Neural cell (in vitro differentiated cells): ENCODE results near the gene ADCY4. TPM values are rescaled to one million over a fixed set of nuclear protein-coding genes. Genes with fewer than 3 reads are reported as not detected.

Source experiments
- H2AFZ ChIP-seq: fragments of 200-600, 300-800 bp; sonication (generic), shearing (Covaris generic); 2 replicates; pipeline ENCODE4 v1.6.0; 2014; ENCODE audit warnings: low read depth, mild to moderate bottlenecking, antibody characterized with exemption, low read length, moderate library complexity
- H3F3A ChIP-seq: fragments of 200-600 bp; shearing (Covaris generic); 2 replicates; pipeline ENCODE4 v1.6.1; 2016; ENCODE audit warnings: mild to moderate bottlenecking, moderate library complexity, mixed read lengths, antibody characterized with exemption, low read length; ENCODE audit not compliant: insufficient read depth, poor library complexity, severe bottlenecking
- H3K27ac ChIP-seq: fragments of 200-600, 300-800 bp; sonication (generic), shearing (Covaris generic); 2 replicates; pipeline ENCODE4 v1.5.1; 2014; ENCODE audit warnings: mild to moderate bottlenecking, low read length, moderate library complexity
- H3K27me3 ChIP-seq: fragments of 300-800, 200-600 bp; sonication (generic), shearing (Covaris generic); 2 replicates; pipeline ENCODE4 v1.6.0; 2014; ENCODE audit warnings: mild to moderate bottlenecking, low read depth, low read length, moderate library complexity; ENCODE audit not compliant: insufficient read depth
- H3K36me3 ChIP-seq: fragments of 300-800, 200-600 bp; sonication (generic), shearing (Covaris generic); 2 replicates; pipeline ENCODE4 v1.5.1; 2014; ENCODE audit warnings: mild to moderate bottlenecking, antibody characterized with exemption, low read length, moderate library complexity; ENCODE audit not compliant: insufficient read depth
- H3K4me2 ChIP-seq: fragments of 300-800, 200-600 bp; sonication (generic), shearing (Covaris generic); 2 replicates; pipeline ENCODE4 v1.6.0; 2014; ENCODE audit warnings: mild to moderate bottlenecking, low read length
- H3K4me3 ChIP-seq: fragments of 300-800, 200-600 bp; sonication (generic), shearing (Covaris generic); 2 replicates; pipeline ENCODE4 v1.5.1; 2014; ENCODE audit warnings: mild to moderate bottlenecking, low read length, moderate library complexity
- H3K79me2 ChIP-seq: fragments of 200-600 bp; shearing (Covaris generic); replicated peaks from 2 replicates; pipeline ENCODE4 v1.6.0; 2014; ENCODE audit warnings: mild to moderate bottlenecking, low read length, moderate library complexity; ENCODE audit not compliant: insufficient read depth
- H3K9ac ChIP-seq: fragments of 300-800, 200-600 bp; sonication (generic), shearing (Covaris generic); 2 replicates; pipeline ENCODE4 v1.6.1; 2016; ENCODE audit warnings: mild to moderate bottlenecking, low read length, mixed read lengths
- H3K9me2 ChIP-seq: fragments of 200-600 bp; shearing (Covaris generic); 2 replicates; pipeline ENCODE4 v1.6.1; 2016; ENCODE audit warnings: mild to moderate bottlenecking, low read length, mixed read lengths; ENCODE audit not compliant: insufficient read depth
- H3K9me3 ChIP-seq: fragments of 200-600, 300-800 bp; sonication (generic), shearing (Covaris generic); 2 replicates; pipeline ENCODE4 v1.6.1; 2016; ENCODE audit warnings: mild to moderate bottlenecking, mixed run types, low read length, moderate library complexity, mixed read lengths
- H4K20me1 ChIP-seq: fragments of 200-600 bp; shearing (Covaris generic); 2 replicates; pipeline ENCODE4 v1.6.1; 2016; ENCODE audit warnings: mild to moderate bottlenecking, mixed run types; ENCODE audit not compliant: insufficient read depth
- CTCF ChIP-seq: fragments of 450-650 bp; IDR thresholded peaks from 2 replicates; pipeline ENCODE4 v1.5.1; 2014; ENCODE audit warnings: antibody characterized with exemption, mild to moderate bottlenecking, moderate library complexity; ENCODE audit not compliant: poor library complexity, severe bottlenecking
- EP300 ChIP-seq: fragments of 450-650 bp; conservative IDR thresholded peaks from 2 replicates; pipeline ENCODE4 v1.6.1; 2014; ENCODE audit warnings: antibody characterized with exemption, mild to moderate bottlenecking, moderate library complexity; ENCODE audit not compliant: poor library complexity, severe bottlenecking
- EZH2 ChIP-seq: fragments of 200-600, 300-800 bp; shearing (Covaris generic), sonication (generic); IDR thresholded peaks from 2 replicates; pipeline ENCODE4 v1.6.1; 2014; ENCODE audit warnings: antibody characterized with exemption, low read length, borderline replicate concordance, mild to moderate bottlenecking; ENCODE audit not compliant: insufficient read depth, poor library complexity, severe bottlenecking
- MXI1 ChIP-seq: fragments of 450-650 bp; conservative IDR thresholded peaks from 2 replicates; pipeline ENCODE4 v1.6.1; 2014; ENCODE audit warnings: antibody characterized with exemption, mild to moderate bottlenecking; ENCODE audit not compliant: poor library complexity, severe bottlenecking
- POLR2AphosphoS5 ChIP-seq: IDR thresholded peaks from 2 replicates; pipeline ENCODE4 v1.6.1; 2012
- RAD21 ChIP-seq: fragments of 450-650 bp; conservative IDR thresholded peaks from 2 replicates; pipeline ENCODE4 v1.6.1; 2014; ENCODE audit warnings: antibody characterized with exemption, mild to moderate bottlenecking, moderate library complexity
- REST ChIP-seq: IDR thresholded peaks from 2 replicates; pipeline ENCODE4 v1.6.1; 2012; ENCODE audit warnings: borderline replicate concordance
- SMC3 ChIP-seq: fragments of 450-650 bp; conservative IDR thresholded peaks from 2 replicates; pipeline ENCODE4 v1.6.1; 2014; ENCODE audit warnings: antibody characterized with exemption, mild to moderate bottlenecking, moderate library complexity; ENCODE audit not compliant: poor library complexity
- TAF1 ChIP-seq: IDR thresholded peaks from 2 replicates; pipeline ENCODE4 v1.6.1; 2012; ENCODE audit warnings: low read depth
- polyA plus RNA-seq: library from polyadenylated mRNA; depleted of rRNA; stranded (reverse); fragments of >200 nt; gene quantifications from 2 replicates; pipeline ENCODE4 v1.2.3, GENCODE V29; 2014

ADCY4 gene
- polyA plus RNA-seq, 1 donor from 2014 or later: not detected

GRCh38 chr14:24307156-24307574 lies 27.7 kb downstream of the ADCY4 start:
- no peaks in the 10 kb centered on the region for H3K36me3 ChIP-seq
- no peak for TF ChIP-seq CTCF
- TF ChIP-seq TAF1: no peak
- no peak for TF ChIP-seq POLR2AphosphoS5
- no peaks in the 10 kb centered on the region for H3F3A ChIP-seq

GRCh38 chr14:24304019-24304387 lies 30.9 kb downstream of the ADCY4 start:
- H3F3A ChIP-seq: no peaks in the 10 kb centered on the region
- no peak overlapping the region for H2AFZ ChIP-seq
- H3K36me3 ChIP-seq: no peaks in the 10 kb centered on the region
- no peaks in the 10 kb centered on the region for H3K27me3 ChIP-seq
- H3K79me2 ChIP-seq: no peaks in the 10 kb centered on the region
- H3K4me3 ChIP-seq: no peak overlapping the region
- no peak overlapping the region for H3K9ac ChIP-seq
- H3K27ac ChIP-seq: no peak overlapping the region
- H3K9me2 ChIP-seq: no peaks in the 10 kb centered on the region
- TF ChIP-seq SMC3 (no peak), REST (no peak), EZH2 (no peak), MXI1 (no peak), TAF1 (no peak), RAD21 (no peak), CTCF (no peak), POLR2AphosphoS5 (no peak), EP300 (no peak)
- H3K4me2 ChIP-seq: no peak overlapping the region
- H4K20me1 ChIP-seq: no peaks in the 10 kb centered on the region
- no peaks in the 10 kb centered on the region for H3K9me3 ChIP-seq

More at GRCh38 chr14:24307156-24307574, 27.7 kb downstream of the ADCY4 start:
- no peak overlapping the region for H2AFZ ChIP-seq
- H3K27ac ChIP-seq: no peak overlapping the region
- H3K9me2 ChIP-seq: no peaks in the 10 kb centered on the region
- H3K4me2 ChIP-seq: no peak overlapping the region
- H3K79me2 ChIP-seq: no peaks in the 10 kb centered on the region
- no peaks in the 10 kb centered on the region for H3K27me3 ChIP-seq
- no peak overlapping the region for H3K4me3 ChIP-seq
- H4K20me1 ChIP-seq: no peaks in the 10 kb centered on the region
- no peak overlapping the region for H3K9ac ChIP-seq
- no peaks in the 10 kb centered on the region for H3K9me3 ChIP-seq
